Measurements from ENCODE around the gene ALDH2.
"Not testable (repeated sequence)": the region's sequence is repeated elsewhere in the genome, so short reads cannot be mapped to it uniquely, and the experiment has no call there.

ALDH2 gene

DNA sequence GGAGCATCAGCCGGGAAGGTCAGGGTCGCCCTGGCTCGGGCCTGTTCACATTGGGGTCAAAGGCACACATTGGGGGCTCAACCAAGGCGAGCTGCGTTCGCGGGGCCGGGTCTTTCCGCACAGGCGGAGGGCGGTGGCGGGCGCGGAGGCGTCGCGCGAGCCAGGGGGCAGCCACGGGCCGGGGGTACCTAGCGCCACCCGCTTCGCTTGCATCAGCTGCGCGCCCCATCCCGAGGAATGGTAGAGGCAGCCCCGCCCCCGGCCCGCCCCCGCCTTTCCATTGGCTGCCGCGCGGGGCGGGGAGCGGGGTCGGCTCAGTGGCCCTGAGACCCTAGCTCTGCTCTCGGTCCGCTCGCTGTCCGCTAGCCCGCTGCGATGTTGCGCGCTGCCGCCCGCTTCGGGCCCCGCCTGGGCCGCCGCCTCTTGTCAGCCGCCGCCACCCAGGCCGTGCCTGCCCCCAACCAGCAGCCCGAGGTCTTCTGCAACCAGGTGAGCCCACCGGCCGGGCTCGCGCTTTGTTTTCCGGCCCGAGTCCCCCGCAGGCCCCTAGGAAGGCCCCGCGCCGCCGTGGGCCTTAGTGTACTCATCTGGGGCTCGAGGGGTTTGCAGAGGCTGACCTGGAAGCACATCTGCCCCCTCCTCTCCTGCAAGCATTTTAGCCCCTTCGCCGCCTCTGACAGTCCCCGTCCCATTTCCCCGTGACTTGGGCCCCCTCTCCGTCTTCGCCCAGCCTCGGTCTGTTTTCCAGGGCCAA, at the start of gene ALDH2:
ALDH2 (plus strand) TSS at position 326 of the 754 bp plus-strand sequence; CDS start at position 376, 50 bp downstream.
- DNase-seq, result peak; percentile 17

DNA sequence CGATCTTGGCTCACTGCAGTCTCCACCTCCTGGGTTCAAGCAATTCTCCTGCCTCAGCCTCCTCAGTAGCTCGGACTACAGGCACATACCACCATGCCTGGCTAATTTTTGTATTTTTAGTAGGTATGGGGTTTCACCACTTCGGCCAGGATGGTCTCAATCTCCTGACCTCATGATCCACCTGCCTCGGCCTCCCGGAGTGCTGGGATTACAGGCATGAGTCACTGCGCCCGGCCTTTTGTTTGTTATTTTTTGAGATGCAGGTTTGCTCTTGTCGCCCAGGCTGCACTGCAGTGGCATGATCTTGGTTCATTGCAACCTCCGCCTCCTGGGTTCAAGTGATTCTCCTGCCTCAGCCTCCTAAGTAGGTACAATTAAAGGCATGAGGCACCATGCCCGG, 47.4 kb upstream of the ALDH2 start:
- DNase-seq, result not testable (repeated sequence)

DNA sequence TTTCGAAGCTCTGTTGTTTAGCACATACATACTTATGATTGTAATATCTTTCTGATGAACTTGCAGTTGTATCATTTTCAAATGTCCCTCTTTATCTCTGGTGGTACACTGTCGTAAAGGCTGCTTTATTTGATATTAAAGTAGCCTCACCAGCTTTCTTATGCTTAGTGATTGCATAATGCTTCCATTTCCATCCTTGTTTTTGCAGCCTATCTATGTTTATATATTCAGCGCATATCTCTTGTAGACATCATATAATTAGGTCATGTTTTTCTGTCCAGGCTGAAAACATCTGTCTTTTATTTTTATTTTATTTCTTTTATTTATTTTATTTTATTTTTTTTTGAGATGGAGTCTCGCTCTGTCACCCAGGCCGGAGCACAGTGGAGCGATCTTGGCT, 46.3 kb upstream of the ALDH2 start:
- DNase-seq, result no peak

DNA sequence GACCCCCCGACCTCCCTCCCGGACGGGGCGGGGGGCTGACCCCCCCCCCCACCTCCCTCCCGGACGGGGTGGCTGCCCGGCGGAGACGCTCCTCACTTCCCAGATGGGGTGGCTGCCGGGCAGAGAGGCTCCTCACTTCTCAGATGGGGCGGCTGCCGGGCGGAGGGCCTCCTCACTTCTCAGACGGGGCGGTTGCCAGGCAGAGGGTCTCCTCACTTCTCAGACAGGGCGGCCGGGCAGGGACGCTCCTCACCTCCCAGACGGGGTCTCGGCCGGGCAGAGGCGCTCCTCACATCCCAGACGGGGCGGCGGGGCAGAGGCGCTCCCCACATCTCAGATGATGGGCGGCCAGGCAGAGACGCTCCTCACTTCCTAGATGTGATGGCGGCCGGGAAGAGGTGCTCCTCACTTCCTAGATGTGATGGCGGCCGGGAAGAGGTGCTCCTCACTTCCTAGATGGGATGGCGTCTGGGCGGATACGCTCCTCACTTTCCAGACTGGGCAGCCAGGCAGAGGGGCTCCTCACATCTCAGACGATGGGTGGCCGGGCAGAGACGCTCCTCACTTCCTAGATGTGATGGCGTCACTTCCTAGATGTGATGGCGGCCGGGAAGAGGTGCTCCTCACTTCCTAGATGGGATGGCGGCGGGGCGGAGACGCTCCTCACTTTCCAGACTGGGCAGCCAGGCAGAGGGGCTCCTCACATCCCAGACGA, 42.9 kb upstream of the ALDH2 start:
- not testable (repeated sequence) for DNase-seq

DNA sequence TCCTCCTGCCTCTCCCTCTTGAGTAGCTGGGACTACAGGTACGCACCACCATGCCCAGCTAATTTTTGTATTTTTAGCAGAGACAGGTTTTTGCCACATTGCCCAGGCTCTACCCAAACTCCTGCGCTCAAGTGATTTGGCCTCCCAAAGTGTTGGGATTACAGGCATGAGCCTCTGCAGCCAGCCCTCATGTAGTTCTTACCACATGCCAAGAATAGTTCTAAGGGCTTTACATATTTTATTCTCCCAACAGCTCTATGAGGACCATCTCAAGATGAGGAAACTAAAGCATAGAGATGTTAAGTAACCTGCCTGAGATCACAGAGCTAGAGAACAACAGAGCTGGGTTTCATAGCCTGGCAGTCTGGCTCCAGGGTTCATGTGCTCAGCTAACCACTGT, 37.9 kb upstream of the ALDH2 start:
- no peak for DNase-seq

DNA sequence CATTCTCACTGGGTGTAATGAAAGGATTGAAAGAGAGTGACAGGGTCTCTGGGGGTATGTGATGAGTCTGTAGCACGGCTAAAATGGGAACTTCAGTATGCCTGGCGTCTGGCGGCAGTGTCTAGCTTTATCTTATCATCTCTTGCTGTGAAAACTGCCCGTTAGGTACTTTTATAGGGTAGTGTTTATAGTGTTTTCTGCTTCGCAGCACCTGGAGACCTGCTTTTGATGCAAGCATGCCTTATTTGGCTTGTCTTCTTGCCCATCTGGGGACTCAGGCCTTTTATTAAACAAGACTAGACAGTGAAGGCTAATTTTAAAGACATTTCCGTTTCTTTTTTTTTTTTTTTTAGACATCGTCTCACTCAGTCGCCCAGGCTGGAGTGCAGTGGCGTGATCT, 36.3 kb upstream of the ALDH2 start:
- DNase-seq, result no peak

DNA sequence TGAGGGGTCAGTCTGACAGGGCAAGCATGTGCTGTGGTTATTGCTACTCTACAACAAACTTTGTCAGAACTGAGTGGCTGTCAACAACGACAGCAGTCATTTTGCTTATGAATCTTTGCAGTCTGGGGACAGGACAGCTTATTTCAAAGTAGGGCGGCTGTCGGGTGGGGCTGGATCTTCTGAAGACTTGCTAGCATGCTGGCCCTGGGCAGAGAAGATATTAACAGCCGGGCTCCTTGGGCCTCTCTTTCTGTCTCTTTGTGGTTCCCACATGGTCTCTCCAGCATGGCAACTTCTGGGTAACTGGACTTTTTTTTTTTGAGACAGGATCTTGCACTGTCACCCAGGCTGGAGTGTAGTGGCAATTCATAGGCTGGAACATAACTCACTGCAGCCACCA, 33.9 kb upstream of the ALDH2 start:
- DNase-seq, result peak; percentile 77

DNA sequence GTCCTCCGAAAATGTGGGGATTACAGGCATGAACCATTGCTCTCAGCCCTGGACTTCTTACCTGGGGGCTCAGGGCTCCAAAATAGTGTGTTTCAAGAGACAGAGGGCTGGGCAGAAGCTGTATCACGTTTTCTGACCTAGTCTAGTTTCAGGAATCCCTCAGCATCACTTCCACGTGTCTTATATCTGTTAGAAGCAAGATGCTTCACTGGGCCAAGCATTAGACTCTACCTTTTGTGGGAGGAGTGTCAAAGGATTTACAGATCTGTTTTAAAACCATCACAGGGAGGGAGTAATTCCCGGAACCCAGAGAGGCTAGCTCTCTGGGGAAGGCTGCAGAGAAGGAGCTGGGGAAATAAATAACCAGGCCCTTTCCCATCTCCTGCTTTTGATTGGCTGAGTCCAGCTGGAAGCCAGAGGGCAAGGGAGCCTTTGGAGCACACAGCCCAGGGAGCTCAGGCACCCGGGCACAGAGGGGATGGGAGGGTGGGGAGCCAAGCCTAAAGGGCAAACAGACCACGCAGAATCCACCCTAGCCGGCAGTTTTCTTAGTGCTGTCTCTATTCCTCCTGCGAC, 33.3 kb upstream of the ALDH2 start:
- no peak for DNase-seq

DNA sequence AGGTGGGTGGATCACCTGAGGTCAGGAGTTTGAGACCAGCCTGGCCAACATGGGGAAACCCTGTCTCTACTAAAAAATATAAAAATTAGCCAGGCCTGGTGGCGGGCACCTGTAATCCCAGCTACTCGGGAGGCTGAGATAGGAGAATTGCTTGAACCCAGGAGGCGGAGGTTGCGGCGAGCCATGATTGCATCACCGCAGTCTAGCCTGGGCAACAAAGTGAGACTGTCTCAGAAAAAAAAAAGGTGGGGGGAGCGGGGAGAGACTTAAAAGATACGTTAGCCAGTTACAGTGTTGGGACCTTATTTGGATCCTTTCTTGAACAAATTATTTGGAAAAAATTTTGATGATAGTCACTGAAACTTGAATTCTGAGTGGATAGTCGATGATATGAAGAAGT, 27.2 kb upstream of the ALDH2 start:
- DNase-seq, result not testable (repeated sequence)

DNA sequence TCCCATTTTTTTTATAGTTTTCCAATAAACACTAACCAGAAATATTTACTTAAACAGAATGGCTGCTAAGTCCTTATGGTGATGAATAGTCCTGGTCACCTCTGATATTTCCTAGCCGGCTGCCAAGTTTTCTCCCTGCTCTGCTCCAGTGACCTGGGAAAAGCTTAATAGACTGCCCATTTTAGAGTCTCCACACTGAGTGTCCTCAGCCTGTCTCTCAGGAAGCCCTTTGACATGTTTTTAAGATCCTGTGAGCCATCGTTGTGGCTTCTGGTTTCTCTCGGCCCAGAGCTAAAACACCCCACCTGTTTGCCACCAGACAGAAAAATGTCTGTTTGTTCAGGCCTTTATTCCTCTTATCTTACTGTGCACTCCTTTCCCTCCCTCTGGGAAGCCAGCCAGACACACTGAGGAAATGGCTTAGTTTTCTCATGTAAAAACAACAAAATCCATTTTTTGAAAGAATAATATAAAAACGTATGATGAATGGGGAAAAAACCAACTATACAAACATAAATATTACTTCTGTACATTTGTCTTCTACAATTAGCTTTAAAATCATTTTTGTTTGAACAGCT, 25.4 kb upstream of the ALDH2 start:
- DNase-seq, result peak; percentile 94

DNA sequence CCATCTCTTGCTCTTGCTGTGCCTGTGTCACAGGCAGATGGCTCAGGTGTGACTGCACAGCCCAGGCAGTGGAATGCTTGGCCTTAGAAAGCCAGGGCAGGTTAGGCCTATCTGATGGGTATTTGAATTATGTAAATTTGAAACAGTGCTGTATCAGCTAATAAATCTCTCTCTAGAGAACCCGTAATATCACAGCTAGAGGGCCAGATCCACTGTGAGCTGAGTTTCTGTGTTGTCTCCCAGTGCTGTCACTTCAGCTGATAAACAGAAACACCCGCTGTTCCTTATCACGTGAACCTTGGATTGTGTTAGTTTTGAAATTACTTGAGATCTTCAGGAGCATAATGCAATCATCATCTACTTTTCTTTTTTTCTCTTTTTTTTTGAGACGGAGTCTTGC, 21.5 kb upstream of the ALDH2 start:
- peak; percentile 66 for DNase-seq

DNA sequence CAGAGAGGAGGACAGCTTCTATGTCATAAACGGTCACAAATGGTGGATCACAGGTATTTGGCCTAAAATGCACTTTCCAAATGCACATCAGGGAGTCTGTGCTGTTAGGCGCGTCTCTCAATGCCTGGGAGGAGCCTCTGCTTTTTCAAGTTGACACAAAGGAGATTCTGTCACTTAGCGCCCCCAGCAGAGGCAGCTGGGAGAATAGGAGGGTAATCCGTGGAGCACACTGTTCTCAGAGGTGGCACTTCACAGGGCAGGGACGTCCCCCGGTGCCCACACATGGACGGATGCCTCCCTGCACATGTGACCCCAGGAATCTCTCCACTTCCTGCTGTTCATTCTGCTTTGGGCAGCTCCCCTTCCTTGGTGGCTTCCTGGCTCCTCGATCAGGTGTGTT, 19.4 kb upstream of the ALDH2 start:
- DNase-seq, result no peak

DNA sequence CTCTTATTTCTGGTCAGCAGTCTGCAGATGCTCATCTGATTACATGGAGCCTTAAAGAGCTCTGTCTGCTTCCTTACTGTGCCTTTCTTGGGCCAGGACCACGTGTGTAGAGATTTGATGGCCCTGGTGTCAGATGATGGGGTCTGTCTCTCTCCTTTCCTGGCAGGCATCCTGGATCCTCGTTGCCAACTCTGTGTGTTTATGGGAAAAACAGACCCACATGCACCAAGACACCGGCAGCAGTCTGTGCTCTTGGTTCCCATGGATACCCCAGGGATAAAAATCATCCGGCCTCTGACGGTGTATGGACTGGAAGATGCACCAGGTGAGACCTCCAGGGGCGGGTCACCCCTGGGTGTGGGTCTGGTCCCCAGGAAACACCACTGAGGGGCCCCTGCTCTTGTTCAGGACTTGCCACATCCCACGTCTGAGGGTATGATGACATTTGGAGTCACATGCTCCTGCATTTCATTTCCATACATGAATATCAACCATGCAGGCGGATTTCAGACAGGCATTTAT, 18.5 kb upstream of the ALDH2 start:
- no peak for DNase-seq

DNA sequence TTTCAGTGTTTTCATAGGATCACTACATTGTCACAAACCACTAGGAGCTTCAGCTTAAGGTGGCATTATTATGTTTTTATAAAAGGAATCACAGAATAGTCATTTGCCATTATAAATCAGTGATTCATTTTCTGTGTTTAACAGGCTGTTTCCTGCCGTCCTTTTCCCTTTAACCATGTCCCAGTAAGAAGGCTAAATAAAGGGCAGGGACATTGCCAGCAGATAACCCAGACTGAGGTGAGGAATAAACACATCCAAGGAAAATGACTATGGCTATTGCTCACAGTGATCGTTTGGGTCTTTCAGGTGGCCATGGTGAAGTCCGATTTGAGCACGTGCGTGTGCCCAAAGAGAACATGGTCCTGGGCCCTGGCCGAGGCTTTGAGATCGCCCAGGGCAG, 17.9 kb upstream of the ALDH2 start:
- DNase-seq, result no peak

DNA sequence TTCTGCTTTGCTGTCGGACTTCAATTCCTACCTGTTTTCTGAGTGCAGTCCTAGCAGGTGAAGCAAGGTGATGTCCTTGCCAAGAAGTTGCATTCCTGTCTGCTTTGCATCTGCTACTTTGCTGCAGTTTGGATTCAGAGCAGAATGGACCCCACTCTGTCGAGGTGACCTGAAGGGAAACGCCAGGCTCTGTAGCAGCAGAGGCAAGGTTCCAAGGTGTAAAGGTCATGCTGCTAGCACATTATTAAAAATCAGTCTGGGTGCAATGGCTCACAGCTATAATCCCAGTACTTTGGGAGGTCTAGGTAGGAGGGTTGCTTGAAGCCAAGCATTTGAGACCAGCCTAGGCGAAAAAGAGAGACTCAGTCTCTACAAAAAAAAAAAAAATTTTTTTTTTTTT, 17.3 kb upstream of the ALDH2 start:
- no peak for DNase-seq

DNA sequence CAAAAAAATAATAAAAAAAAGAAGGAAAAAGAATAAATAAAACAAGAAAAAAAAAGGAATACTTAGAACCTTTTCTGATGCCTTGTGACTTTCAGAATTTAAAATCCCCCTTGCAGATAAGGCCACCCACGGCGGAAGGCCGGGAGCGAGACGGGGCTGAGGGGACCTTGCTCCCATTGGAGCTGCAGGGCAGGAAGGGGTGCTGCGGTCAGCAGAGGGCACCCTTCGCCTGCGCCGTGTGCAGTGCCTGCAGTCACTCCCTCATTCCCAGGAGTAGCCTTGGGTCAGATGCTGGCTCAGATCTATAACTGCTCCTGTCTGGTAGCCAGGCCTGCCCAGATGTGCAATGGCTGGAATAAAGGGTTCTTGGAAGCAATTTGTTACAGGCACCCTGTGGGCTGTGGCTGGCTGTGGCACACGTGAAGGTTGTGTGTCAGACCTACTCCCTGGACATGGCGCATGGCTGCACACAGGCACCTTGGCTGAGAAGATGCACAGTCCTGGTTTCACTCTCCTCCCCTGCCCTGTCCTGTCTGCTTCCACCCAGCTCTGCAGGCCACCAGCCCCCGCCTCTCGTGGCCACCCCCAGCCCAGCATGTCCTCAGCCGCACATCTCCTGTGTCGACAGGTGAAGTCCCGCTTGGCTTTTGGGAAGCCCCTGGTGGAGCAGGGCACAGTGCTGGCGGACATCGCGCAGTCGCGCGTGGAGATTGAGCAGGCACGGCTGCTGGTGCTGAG, 13.4 kb upstream of the ALDH2 start:
- peak; percentile 33 for DNase-seq

DNA sequence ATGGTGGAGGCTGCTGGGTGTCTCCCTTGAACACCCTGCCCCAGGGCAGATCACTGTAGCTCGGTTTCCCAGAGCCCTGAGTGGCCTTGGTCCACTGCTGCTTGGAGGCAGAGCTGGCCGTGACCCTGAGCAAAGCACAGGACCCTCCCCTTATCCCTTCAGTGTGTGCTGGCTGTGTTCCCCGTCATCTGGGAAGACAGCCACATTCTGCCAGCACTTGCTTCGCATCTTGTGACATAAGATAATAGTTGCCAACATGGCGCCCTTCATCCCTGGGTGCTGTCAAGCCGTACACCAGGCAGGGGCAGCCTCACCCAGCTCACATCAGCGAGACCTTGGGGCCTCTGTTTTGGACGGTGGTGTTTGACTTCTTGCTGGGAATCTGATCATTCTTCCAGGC, 12.1 kb upstream of the ALDH2 start:
- no peak for DNase-seq

DNA sequence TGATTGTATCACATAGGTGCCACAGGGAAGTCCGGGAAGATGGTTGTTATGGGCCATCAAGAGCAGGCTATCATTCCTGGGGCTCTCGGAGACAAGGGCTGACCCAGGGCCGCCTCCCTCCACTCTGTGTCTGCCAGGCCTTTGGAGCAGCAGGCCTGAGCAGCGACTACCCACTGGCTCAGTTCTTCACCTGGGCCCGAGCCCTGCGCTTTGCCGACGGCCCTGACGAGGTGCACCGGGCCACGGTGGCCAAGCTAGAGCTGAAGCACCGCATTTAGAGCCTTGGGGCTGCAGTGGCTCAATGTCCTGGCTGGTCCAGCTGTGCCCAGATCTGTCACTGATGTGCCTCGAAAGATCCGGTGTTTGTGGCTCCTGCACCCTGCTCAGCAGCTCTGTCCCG, 10.5 kb upstream of the ALDH2 start:
- DNase-seq, result no peak

DNA sequence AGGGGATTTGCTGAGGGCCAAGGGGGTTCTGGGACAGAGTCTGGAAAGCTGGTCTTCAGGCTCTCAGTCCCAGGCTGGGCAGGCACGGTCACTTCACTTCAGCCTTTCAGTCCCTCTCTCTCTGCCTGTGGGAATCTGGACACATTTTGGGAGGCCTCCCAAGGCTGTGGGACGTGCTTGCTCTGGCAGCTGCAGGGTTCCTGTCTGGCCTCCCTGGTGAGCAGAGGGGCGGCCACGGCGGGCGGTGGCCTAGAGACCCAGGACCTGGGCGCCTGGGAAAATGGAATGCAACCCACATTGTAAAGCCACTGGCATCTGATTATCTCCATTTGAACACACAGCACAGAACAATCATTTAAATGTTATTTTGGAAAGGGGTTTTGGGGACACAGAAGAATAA, 10.1 kb upstream of the ALDH2 start:
- no peak for DNase-seq

DNA sequence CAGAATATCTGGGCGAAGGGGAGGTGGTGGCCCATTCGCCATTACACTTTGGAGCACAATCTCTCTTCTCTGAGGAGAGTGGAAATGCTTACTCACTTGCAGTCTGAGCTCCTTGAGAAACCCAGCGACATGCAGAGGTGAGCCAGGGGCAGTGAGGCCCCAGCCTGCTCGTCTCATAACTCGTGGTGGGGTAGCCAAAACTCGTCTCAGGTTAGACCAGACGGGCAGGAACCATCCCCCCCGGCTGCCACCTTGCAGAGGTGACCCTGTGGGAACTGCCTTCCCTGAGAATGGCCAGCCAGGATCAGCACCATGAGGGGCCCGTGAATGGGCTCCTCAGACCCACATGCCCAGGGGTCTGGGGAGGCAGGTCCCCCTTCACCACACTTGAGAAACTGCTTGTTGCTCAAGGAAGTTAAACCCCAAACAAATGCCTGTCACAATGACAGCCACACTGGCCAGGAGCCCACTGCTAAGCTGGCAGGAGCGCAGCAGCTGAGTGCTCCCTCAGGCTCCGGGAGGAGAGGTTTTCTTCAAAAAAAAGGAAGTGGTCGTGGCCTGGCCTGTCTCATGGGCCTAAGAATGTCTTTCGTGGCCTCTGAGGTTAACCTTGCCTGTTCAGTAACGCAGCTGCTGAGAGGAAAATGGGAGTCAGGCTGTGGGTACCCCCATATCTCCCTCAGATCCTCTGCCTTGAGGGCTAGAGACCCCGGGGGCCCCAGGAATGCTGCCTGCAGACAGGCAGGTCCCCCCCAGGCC, 9.2 kb upstream of the ALDH2 start:
- DNase-seq, result peak; percentile 43

DNA sequence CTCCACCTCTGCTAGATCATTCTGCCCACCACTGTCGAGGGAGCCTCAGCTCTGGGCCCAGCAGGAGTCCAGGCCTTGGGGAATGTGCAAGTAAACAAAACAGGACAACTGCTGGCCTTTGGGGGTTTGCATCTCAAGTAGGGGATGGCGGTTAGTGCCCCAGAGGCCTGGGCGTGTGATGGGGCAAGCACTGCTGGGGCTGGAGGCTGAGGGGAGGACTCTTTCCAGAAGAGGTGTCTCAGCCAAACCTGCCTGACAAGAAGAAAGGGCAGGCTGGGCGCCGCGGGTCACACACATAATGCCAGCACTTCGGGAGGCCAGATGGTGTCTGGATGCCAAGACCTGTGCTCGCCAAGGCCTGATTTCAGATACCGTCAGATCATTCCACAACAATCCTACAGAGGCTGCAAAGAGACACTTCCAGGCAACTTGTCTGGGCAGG, 8.6 kb upstream of the ALDH2 start:
- DNase-seq, result no peak

DNA sequence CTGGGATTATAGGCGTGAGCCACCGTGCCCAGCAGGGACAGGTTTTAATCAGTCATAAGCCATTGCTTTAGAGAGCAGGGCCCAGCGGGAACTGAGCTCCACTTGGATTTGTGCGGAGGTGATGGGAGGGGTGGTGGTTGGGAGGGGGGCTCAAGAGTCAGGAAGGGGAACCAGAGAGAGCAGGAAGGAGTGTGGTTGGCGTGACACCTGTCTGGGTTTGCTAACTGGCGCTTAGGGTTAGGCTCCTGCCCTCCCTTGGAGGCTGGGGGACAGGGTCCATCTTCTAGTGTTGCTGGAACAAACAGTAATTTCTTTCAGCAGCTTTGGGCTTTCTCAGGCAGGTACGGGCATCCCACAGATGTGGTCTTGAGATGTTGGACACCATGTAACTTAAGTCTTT, 7.5 kb upstream of the ALDH2 start:
- no peak for DNase-seq
